HUES6 (cell line): ENCODE results near the gene HTT.

Experiments
- H3K27ac ChIP-seq: 2 replicates; pipeline ENCODE4 v1.7.0; 2013; ENCODE audit warnings: low read depth, mild to moderate bottlenecking, low read length, inconsistent platforms
- H3K27me3 ChIP-seq: 2 replicates; pipeline ENCODE4 v1.6.1; 2013; ENCODE audit warnings: low read length; ENCODE audit not compliant: control insufficient read depth, insufficient read depth
- H3K36me3 ChIP-seq: 2 replicates; pipeline ENCODE4 v1.6.1; 2013; ENCODE audit warnings: low read length; ENCODE audit not compliant: control insufficient read depth, insufficient read depth
- H3K4me1 ChIP-seq: 2 replicates; pipeline ENCODE4 v1.6.1; 2013; ENCODE audit warnings: low read length; ENCODE audit not compliant: control insufficient read depth, insufficient read depth
- H3K4me3 ChIP-seq: 2 replicates; pipeline ENCODE4 v1.5.1; 2013; ENCODE audit warnings: low read depth, low read length
- H3K9ac ChIP-seq: one replicate; pipeline ENCODE4 v1.6.1; 2013; ENCODE audit warnings: mild to moderate bottlenecking, low read length
- H3K9me3 ChIP-seq: 2 replicates; pipeline ENCODE4 v1.6.1; 2013; ENCODE audit warnings: low read depth, low read length; ENCODE audit not compliant: control insufficient read depth, insufficient read depth

HTT gene

DNA sequence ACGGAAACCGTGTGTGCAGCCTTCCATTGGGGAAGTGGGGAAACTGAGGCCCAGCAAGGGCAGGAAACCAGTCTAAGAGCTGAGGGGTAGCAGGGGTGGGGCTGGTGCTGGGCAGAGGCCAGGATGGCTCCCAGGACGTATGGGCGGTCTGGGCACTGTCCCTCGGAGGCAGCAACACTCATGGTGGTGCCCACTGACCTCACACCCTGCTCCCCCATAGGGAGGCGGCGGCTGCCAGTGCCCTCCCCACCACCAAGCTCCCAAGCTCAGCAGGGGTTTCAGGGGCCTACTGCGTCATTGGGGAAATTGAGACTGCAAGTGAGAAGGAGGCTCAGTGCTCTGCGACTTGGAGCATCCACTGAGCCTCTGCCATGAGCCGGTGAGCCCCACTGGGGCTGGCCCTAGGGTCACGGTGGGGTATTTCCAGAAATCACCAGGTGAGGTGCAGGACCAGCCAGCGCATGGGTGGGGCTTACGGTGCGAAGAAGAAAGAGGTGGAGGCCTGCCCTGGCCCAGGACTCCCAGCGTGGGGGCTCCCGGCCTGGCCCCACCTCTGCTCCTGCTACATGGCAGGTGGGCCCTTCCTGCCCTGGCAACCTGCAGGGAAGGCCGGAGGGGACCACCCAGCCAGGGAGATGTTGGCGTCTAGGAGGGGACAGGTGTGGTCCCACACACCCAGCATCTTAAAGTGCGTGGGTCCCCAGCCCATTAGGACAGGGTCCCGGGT lies 175.4 kb downstream of the HTT start:
- H3K27ac ChIP-seq: no peak overlapping the region
- peaks cover 12% of the 10 kb centered on the region for H3K4me1 ChIP-seq
- no peaks in the 10 kb centered on the region for H3K9me3 ChIP-seq
- no peak overlapping the region for H3K4me3 ChIP-seq
- H3K9ac ChIP-seq: no peak overlapping the region
- H3K27me3 ChIP-seq: no peaks in the 10 kb centered on the region
- no peaks in the 10 kb centered on the region for H3K36me3 ChIP-seq

DNA sequence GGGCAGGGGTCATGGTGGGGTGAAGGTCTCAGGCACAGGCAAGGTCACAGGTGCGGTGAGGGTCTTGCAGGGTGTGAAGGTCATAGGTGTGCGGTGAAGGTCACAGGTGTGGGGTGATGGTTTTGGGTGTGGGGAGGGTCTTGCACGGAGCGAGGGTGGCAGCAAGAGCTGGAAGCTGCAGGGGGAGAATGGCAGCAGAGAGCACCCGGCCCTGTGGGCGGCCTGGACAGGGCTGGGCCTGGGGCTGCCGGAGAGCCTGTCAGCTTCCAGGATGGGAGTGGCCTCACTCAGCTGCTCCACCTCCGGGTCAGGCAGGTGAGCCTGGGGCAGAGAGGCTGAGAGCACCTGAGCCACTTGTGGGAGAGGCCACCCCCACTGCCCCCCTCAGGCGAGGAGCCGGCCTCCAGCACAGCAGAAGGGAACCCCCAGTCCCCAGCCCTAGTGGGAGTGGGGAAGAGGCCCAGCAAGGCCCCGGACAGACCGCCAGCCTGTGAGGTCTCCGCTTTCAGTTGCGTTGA lies 176.0 kb downstream of the HTT start:
- Histone ChIP-seq H3K27me3 (no peaks in the 10 kb centered on the region), H3K36me3 (no peaks in the 10 kb centered on the region), H3K4me3 (no peak overlapping the region), H3K9me3 (no peaks in the 10 kb centered on the region), H3K27ac (no peak overlapping the region), H3K4me1 (peaks cover 12% of the 10 kb centered on the region), H3K9ac (no peak overlapping the region)

DNA sequence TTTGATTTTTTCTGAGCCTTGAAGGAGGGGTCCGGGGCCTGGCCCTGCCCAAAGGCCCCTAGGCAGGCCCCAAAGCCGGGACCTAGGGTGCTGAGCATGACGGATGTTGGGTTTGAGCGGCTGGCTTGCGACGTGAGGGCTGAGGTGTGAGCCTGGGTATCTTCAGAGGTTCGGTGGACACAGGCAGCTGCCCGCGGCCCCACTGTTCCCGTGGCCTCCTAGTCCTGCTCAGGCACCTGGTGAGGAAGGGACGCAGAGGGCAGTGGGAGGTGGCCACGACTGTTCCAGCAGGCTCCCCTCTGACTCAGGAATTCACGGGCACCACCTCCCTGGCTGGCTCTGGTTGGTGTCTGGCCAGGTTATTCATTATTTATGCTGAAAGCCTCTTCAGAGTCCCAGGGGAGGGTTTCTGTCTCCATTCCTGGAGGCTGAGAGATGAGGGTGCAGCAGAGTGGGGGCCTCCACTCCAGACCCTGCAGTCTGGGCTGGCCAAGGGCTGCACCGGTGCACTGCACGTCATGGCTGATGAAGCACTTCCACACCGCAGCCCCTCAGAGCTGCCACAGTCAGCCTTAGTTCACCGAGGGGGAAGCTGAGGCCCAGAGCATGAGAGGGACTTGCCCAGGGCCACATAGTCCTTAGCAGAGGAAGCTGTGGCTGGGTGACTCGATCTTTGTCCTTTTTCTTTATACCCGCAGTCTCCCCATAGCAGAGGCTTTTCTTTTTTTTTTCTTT lies 176.6 kb downstream of the HTT start:
- Histone ChIP-seq H3K4me3 (no peak overlapping the region), H3K36me3 (no peaks in the 10 kb centered on the region), H3K9ac (no peak overlapping the region), H3K9me3 (no peaks in the 10 kb centered on the region), H3K27me3 (no peaks in the 10 kb centered on the region), H3K4me1 (peaks cover 12% of the 10 kb centered on the region), H3K27ac (no peak overlapping the region)

DNA sequence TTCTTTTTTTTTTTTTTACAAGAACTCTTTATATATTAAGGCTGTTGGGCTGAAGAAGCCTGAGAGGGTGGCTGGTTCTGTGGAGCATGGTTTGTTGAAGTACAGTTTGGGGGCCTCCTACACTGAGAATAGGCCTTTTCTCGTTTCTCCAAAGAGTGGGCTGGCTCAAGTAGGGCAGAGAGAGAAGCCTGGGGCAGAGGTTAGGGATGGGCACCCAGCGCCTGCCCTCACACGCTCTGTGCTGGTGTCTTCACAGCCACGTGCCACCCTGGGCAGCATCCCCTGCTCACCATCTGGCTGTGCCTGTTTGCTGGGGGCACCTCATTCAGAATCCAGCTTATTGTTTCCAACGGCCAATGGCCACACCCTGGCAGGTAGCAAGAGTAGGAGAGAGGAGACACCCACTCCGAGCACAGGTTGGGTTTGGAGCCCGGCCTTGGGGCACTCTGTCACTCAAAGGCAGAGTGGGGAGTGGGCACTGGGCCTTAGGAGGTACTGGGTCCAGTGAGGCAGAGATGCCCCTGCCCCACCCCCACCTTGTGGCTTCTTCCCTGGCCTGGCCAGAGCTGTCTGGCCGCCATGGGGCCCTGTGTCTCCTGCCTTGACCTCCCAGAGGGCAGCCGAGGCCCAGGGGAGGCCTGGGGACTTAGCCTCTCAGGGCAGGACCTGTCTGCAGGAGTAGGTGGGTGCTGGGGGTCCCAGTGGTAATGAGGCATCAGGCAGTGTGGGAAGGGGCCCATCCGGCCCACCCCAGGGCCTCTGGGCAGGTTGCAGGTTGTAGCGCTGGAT lies 177.4 kb downstream of the HTT start:
- H3K9ac ChIP-seq: no peak overlapping the region

DNA sequence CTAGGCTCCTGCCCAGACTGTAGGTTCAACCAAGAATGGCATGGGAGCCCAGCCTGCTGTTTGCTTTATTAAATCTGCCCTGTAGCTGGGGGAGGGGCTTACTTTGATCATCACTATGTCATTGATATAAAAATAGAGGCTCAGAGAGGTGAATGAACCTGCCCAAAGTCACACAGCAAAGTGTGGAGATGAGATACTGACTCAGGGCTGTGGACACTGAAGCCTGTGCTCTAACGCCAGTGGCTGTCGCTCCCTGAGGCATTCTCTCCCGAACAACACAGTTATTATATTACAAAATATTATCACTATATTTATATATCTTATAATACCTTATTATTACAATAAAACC lies 178.0 kb downstream of the HTT start:
- no peaks in the 10 kb centered on the region for H3K27me3 ChIP-seq
- no peak overlapping the region for H3K4me3 ChIP-seq
- no peaks in the 10 kb centered on the region for H3K36me3 ChIP-seq
- H3K9me3 ChIP-seq: no peaks in the 10 kb centered on the region
- peaks cover 12% of the 10 kb centered on the region for H3K4me1 ChIP-seq
- no peak overlapping the region for H3K27ac ChIP-seq
- no peak overlapping the region for H3K9ac ChIP-seq

More for the DNA sequence above, 177.4 kb downstream of the HTT start:
- H3K36me3 ChIP-seq: no peaks in the 10 kb centered on the region
- no peaks in the 10 kb centered on the region for H3K9me3 ChIP-seq
- H3K27me3 ChIP-seq: no peaks in the 10 kb centered on the region
- H3K4me3 ChIP-seq: no peak overlapping the region
- no peak overlapping the region for H3K27ac ChIP-seq
- peaks cover 12% of the 10 kb centered on the region for H3K4me1 ChIP-seq

DNA sequence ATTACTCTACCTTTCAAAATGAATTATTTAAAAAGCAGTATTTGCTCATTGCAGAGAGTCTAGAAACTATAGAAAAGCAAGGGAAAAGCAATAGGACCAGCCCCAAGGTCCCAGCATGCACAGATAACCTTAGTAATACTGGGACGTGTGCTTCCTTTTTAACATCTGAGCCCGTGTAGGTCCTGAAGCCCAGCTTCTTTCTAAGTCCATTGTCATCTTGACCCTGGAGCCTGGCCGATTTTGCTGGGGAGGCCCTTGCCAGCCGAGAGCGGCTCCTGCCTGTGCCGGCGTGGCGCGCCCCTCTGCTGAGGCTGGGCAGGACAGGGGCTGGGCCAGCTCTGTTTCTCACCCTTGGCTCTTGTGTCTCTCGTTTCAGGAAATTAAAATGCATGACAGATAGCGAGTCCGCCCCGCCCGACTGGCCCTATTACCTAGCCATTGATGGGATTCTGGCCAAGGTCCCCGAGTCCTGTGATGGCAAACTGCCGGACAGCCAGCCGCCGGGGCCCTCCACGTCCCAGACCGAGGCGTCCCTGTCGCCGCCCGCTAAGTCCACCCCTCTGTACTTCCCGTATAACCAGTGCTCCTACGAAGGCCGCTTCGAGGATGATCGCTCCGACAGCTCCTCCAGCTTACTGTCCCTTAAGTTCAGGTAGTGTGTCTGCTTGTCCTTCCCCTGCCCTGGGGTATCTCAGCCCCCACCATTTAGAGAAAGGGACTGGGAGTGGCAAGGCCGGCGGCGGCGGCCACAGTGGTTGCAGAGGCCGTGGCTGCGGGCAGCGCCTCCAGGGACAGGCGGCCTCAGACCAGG lies 178.6 kb downstream of the HTT start:
- H3K9ac ChIP-seq: no peak overlapping the region
- no peaks in the 10 kb centered on the region for H3K27me3 ChIP-seq
- H3K4me1 ChIP-seq: peaks cover 12% of the 10 kb centered on the region
- no peak overlapping the region for H3K27ac ChIP-seq
- H3K4me3 ChIP-seq: no peak overlapping the region
- H3K36me3 ChIP-seq: no peaks in the 10 kb centered on the region
- H3K9me3 ChIP-seq: no peaks in the 10 kb centered on the region

DNA sequence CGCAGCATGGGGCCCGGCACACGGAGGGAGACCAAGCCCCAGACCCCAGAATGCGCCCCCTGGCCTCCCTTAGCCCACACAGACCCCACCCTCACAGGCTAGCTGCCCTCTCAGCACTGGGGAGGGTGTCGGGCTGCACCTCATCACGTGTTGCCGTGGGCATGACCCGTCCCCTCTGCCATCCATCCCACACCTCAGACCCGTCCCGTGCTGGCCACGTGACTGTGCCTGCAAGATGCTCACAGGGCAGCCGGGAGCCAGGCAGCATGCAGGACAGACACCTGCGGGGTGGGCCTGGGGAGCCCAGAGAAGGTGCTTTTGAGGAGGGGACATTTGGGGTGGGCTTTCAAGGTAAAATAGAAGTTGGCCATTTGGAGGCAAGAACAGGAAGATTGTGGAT lies 179.3 kb downstream of the HTT start:
- Histone ChIP-seq H3K4me3 (no peak overlapping the region), H3K9me3 (no peaks in the 10 kb centered on the region), H3K27ac (no peak overlapping the region), H3K36me3 (no peaks in the 10 kb centered on the region), H3K9ac (no peak overlapping the region), H3K4me1 (peaks cover 12% of the 10 kb centered on the region), H3K27me3 (no peaks in the 10 kb centered on the region)

DNA sequence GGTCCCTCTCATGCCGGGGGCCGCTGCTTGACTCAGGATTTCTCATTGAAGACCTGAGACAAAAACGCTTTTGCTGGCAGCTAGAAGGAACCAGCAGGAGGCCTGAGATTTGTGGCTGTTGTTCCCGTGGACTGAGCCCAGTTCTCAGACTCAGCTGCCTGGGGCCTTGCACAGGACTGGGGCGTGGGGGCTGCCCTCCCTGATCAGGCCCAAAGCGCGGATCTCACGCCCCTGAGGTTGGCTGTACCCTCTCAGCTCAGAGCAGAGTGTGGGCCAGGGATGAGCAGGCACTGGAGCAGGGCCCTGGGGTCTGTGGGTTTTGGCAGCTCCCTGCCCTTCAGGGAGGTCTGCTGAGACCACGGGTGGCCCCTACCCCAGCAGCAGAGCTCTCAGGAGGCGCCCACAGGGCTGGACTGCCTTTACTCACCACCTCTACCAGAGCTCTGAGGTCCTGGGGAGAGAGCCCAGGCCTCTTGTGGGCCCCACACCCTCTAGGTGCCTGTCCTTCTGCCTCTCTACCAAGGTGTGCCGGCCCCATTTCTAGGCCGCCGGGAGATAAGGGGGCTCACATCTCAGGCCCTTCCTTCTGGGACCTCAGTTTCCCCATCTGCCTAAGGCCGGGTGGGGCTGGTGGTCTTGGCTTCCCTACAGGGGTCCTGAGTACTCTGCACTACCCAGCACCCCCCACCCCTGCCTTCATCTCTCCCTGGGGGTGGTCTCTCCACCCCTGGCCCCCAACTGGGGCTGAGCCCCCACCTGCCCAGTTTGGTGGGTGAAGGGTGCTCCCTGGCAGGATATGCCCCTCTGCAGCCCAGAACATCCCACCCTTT lies 180.0 kb downstream of the HTT start:
- no peaks in the 10 kb centered on the region for H3K27me3 ChIP-seq
- no peak overlapping the region for H3K4me3 ChIP-seq
- H3K9me3 ChIP-seq: no peaks in the 10 kb centered on the region
- peaks cover 12% of the 10 kb centered on the region for H3K4me1 ChIP-seq
- no peak overlapping the region for H3K27ac ChIP-seq
- H3K9ac ChIP-seq: no peak overlapping the region
- H3K36me3 ChIP-seq: no peaks in the 10 kb centered on the region

DNA sequence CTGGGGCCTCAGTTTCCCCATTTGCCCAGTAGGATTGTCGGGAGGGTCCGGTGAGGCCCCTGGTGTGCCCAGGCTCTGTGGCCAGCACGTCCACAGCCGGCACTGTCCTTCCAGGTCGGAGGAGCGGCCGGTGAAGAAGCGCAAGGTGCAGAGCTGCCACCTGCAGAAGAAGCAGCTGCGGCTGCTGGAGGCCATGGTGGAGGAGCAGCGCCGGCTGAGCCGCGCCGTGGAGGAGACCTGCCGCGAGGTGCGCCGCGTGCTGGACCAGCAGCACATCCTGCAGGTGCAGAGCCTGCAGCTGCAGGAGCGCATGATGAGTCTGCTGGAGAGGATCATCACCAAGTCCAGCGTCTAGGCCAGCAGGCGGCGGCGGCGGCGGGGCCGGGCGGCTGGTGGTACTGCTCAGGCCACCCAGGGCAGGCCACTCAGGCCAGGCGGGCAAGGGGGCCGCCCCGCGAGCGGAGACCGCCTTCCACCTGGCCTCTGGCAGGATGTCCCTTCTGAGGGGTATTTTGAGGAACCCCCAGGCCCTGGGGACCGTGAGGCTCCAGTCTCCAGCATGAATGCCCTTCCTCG lies 181.2 kb downstream of the HTT start:
- H3K27me3 ChIP-seq: no peaks in the 10 kb centered on the region
- no peaks in the 10 kb centered on the region for H3K9me3 ChIP-seq
- H3K4me1 ChIP-seq: peaks cover 7% of the 10 kb centered on the region
- no peaks in the 10 kb centered on the region for H3K36me3 ChIP-seq
- no peak overlapping the region for H3K27ac ChIP-seq
- H3K4me3 ChIP-seq: no peak overlapping the region
- H3K9ac ChIP-seq: no peak overlapping the region
